Right lung (tissue), 10 donors: ENCODE data around the gene GON7. TPM values are rescaled to one million over a fixed set of nuclear protein-coding genes. Genes with fewer than 3 reads are reported as not detected.
"Not testable (repeated sequence)": the region's sequence is repeated elsewhere in the genome, so short reads cannot be mapped to it uniquely, and the experiment has no call there.

Source experiments
- DNase-seq, 2 donors: peaks; one replicate each; pipeline ENCODE4 v3.0.0-alpha.2; 2013
- long read RNA-seq, 8 donors: transcript quantifications; one replicate each; lab custom pipeline, GENCODE V29; 2026
- polyA plus RNA-seq, 5 donors: library from polyadenylated mRNA; unstranded; fragments of 120-200 nt; gene quantifications; one replicate each; pipeline versions ENCODE4 v1.2.1 to v1.2.3, GENCODE V29; 2013; ENCODE audit warnings: inconsistent platforms in 1 of 5, low replicate concordance in 1 of 5; ENCODE audit not compliant: insufficient read length in 5 of 5, insufficient read depth in 1 of 5

The GON7 gene, protein sequence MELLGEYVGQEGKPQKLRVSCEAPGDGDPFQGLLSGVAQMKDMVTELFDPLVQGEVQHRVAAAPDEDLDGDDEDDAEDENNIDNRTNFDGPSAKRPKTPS
- 10 to 100 TPM; 13.9 to 16.3 (median 15.4) TPM for polyA plus RNA-seq
- long read RNA-seq, donor 1, transcript GON7-201 (2 exons, 1,154 nt), result major isoform, 17 of 17 reads
- long read RNA-seq, donor 1, partial matches to known transcripts, result 0 of 17 reads
- long read RNA-seq, donor 1, other reads (novel, unspliced or antisense), result 0 of 17 reads
- long read RNA-seq, donor 2, transcript GON7-201 (2 exons, 1,154 nt), result major isoform, 14 of 14 reads
- long read RNA-seq, donor 2, partial matches to known transcripts, result 0 of 14 reads
- long read RNA-seq, donor 2, other reads (novel, unspliced or antisense), result 0 of 14 reads
- long read RNA-seq, donor 3, transcript GON7-201 (2 exons, 1,154 nt), result major isoform, 12 of 12 reads
- long read RNA-seq, donor 3, partial matches to known transcripts, result 0 of 12 reads
- long read RNA-seq, donor 3, other reads (novel, unspliced or antisense), result 0 of 12 reads
- long read RNA-seq, donor 4, transcript GON7-201 (2 exons, 1,154 nt), result major isoform, 10 of 10 reads
- long read RNA-seq, donor 4, partial matches to known transcripts, result 0 of 10 reads
- long read RNA-seq, donor 4, other reads (novel, unspliced or antisense), result 0 of 10 reads
- long read RNA-seq, donor 5, transcript GON7-201 (2 exons, 1,154 nt), result major isoform, 20 of 20 reads
- long read RNA-seq, donor 5, partial matches to known transcripts, result 0 of 20 reads
- long read RNA-seq, donor 5, other reads (novel, unspliced or antisense), result 0 of 20 reads
- long read RNA-seq, donor 6, transcript GON7-201 (2 exons, 1,154 nt), result major isoform, 17 of 23 reads
- long read RNA-seq, donor 6, partial matches to known transcripts, result 6 of 23 reads
- long read RNA-seq, donor 6, other reads (novel, unspliced or antisense), result 0 of 23 reads
- long read RNA-seq, donor 7, transcript GON7-201 (2 exons, 1,154 nt), result major isoform, 22 of 24 reads
- long read RNA-seq, donor 7, partial matches to known transcripts, result 0 of 24 reads
- long read RNA-seq, donor 7, other reads (novel, unspliced or antisense), result 0 of 24 reads
- long read RNA-seq, donor 8, transcript GON7-201 (2 exons, 1,154 nt), result major isoform, 7 of 7 reads
- long read RNA-seq, donor 8, partial matches to known transcripts, result 0 of 7 reads
- long read RNA-seq, donor 8, other reads (novel, unspliced or antisense), result 0 of 7 reads

DNA sequence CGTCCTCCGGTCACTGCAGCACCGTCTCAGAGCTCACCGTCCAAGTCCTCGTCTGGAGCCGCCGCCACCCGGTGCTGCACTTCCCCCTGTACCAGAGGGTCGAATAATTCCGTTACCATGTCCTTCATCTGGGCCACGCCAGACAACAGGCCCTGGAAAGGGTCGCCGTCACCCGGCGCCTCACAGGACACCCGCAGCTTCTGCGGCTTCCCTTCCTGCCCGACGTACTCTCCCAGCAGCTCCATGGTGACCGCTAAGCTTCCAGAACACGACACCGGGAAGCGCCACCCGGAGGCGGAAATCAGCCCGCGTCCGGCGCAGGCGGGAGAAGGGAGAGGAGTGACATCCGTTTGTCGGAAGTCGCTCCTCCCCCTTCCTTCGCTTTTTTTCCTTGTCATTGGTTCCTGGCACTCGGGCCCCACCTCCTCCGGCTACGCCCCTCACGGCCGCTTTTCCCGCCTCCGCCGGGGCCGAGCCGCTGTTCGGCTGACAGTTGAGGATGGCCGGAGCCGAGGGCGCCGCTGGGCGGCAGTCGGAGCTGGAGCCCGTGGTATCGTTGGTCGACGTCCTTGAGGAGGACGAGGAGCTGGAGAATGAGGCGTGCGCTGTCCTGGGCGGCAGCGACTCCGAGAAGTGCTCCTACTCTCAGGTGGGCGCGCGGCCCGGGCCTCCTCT lies at the start of gene GON7, which contains the start of gene UBR7:
GON7 (minus strand) TSS at position 273 of the 675 bp plus-strand sequence; CDS start at position 245, 28 bp downstream.
UBR7 (plus strand) TSS at position 464 of the 675 bp plus-strand sequence; CDS start at position 500, 36 bp downstream.
- peak; percentile 95 to 96 for DNase-seq

DNA sequence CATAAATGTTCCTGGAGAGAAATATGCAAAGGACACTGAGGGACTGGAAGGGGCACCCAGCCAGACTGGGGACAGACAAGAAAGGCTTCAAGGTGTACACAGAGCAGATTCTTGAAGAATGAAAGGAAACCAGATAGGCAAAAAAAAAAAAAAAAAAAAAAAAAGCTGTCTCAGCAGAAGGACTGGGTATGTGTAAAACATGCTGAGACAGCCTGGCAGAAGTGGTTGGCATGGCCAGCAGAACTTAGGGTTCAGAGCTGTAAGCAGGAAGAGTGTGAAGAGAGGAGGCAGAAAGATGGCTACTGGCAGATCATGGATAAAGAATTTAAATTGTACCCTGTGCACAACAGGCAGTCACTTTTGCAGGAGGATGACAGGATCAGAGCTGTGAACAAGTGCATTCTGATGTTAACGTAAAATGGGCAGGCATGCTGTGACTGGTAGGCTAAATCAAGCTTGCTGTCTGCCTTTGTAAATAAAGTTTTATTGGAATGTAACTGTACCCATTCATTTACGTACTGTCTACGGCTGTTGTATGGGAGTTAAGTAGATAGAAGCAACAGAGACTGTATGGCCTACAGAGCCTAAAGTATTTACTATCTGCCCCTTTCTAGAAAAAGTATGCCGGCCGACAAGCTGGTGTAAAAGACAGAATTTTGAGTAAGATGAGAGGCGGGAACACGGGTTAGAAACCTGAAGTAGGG lies 42.4 kb upstream of the GON7 start:
- no peak for DNase-seq

DNA sequence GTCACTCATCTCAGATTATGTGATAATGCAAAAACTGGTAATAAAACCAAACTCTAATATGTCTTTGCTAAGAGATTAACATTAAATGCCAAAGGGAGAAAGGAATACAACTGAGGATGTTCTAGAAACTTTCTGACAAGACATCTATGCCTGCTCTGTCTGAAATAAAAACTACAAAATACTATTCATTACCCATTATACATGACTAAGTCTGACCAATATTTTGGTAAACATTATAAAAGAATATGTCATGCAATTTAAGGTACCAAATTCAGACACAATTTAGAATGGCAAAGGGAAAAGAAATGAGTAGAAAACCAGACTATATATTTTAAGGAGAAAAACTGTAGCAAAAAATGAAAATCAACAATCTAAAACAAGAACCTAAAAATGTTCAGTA lies 39.7 kb upstream of the GON7 start:
- DNase-seq, result no peak

DNA sequence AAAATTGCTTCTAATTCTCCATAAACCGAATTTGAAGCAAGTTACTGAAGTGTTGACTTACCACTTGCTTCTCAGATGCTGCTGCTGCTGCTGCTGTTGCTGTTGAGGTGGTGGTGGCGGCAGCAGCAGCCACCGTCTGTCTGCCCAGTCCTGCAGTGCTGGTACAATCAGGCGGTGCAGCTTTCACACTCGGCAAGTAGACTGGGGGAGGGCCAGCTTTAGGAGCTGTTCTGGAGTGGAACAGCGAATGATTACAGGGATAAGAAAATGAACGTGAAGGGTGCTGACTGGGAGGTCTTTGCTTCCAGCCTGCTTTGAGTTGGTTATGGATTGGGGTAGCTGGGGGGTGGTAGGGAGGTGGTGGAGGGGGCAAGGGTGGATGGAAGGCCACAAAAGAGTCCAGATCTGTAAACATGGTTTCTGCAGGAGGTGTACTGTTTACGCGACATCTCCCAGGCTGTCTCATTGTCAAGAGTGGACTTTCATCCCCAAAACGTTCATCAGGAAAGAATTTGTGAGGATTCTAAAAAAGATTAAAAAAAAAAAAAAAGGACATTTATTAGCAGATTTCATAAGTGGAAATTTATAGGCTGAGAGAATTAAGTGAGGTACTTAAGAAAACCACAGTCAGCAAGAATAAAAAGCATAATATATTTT lies 39.0 kb upstream of the GON7 start:
- DNase-seq, result no peak

DNA sequence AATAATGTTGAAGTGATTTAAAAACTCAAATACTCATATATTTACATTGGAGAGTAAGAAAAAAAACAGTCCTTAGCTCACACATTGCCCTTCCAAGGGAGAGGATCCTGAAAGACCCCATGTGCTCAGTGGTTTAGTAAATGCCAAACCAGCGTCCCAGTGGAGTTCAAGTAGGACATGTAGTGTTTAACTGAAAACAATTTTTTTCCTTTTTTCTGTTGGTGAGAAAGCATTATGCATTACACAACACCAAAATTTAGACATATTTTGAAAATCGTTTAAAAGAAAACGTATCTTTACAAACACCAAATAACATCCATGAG lies 33.8 kb upstream of the GON7 start:
- no peak for DNase-seq

DNA sequence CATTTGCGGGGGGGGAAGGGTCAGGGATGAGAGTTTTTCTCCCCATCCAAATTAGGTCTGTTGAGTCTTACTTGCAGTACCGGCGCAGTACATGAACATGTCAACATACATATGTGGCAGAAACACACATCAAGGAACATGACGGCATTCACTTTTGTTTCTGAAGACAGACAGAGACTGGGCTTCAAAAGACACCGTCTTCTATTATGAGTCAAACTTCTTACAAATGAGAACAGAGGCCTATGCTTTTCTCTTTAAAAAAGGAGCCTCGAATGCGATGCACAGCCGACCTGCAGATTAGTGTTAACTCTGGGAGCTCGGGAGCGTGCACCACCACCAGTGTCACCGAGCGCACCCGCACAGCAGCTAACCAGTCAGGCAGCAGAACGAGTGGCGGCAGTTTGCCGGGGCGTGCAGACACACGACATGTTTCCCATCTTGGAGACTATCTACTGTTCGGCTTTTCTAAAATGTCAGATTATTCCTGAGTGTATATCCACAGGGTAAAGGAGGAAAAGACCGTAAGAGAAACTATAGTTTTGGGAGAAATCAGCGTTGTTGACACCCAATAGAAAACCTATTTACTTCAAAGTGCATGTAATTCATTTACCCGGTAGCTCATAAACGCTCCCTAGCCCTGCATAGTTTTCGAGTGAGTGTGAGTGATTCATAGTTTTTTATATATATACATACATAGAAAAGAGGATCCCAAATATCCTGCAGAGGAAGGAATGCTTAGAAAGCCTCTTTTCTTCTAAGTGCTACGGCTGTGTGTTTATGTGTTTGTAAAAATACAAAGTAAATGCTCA lies 33.2 kb upstream of the GON7 start:
- no peak for DNase-seq

DNA sequence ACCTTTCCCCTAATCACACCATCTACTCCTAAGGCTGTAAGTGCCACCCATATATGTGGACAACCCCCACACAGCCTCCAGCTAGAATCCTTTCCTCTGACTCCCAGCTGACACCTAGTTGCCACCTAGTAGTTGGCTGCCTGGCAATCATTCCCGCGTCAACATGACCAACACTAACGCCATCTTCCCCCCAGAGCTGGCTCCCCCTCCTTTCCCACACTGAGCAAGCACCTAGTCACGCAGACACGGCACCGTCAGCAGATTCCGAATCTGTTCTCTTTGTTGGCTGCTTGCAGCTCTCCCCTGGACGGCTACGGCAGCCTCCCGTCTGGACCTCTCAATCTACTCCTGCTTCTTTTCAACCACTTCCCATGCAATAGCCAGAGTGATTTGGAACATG lies 27.9 kb upstream of the GON7 start:
- no peak for DNase-seq

DNA sequence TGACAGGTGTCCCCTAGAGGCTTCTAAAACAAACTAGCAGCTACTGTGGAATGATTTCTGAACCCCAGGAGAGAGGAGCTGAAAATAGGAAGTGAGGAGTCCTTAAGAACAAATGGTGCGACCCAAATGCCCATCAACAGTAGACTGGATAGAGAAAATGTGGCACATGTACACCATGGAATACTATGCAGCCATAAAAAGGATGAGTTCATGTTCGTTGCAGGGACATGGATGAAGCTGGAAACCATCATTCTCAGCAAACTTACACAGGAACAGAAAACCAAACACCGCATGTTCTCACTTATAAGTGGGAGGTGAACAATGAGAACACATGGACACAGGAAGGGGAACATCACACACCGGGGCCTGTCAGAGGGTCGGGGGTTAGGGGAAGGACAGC lies 26.2 kb upstream of the GON7 start:
- not testable (repeated sequence) for DNase-seq

DNA sequence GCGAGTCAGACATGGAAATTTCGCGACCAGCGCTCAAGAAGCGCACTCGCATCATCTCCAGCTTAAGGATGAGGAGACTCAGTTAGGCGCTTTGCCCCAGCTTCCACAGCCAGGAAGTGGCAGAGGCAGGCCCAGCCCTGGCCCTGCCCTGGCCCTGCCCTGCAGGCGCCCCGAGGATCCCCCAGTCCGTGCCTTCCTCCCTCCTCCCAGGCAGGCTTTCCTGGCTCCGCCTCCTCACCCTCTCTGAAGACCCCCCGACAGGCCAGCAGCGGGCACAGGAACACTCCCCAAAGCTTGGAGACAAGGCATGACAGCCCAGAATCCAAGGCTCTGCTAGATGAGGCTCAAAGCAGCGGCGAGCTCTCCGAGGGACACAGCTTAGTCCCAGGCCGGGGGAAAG lies 25.3 kb upstream of the GON7 start:
- DNase-seq, result no peak

DNA sequence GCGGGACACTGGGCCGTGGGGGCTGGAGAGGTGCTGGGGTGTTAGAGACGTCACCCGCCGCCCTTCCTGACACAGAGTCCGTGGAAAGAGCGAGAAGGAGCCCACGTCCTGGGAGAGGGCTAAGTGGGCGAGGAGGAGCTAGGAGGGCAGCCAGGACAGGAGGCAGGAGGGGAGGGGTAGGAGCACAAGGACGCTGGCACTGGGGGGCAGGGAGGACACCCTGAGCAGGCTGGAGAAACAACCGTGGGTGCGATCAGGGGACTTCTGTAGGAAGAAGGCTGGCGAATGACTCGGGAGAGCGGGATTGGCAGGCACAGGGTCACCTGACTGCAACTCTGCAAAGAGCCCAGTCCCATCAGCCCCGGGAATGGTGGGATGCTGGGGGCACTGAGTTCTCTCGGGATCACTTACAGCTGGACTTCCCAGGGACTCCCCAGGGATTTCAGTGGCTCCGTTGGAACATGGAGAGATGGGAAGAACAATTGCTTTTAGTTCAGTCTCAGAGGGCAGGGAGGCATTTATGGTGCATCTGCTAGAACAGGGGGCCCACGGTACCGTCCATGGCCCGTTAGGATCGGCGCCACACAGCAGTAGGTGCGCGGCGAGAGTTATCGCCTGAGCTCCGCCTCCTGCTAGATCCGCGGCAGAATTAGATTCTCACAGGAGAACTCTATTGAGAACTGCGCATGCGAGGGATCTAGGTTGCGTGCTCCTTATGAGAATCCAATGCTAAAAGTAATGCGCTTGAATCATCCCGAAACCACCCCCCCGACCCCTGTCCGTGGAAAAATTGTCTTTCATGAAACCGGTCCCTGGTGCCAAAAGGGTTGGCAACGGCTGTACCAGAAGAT lies 24.5 kb upstream of the GON7 start:
- peak in 1 of 2 donors; percentile 8 for DNase-seq

DNA sequence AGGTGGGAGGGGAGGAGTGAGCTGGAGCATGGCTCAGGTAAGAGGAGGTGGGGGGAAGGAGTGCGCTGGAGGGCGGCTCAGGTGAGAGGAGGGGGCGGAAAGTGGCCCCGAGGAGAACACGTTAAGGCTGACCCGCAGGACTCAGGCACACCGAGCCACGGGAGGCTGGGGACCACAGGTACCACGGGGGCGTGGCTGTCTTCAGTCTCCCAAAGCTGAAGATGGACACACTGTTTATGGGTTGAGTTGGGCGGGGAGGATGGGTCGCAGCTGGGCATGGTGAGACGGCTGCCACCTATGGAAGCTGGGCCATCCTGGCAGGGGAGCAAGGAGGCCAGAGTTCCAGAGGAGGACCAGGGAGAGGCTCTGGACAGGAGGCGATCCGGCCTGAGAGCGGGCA lies 23.7 kb upstream of the GON7 start:
- DNase-seq, result no peak

DNA sequence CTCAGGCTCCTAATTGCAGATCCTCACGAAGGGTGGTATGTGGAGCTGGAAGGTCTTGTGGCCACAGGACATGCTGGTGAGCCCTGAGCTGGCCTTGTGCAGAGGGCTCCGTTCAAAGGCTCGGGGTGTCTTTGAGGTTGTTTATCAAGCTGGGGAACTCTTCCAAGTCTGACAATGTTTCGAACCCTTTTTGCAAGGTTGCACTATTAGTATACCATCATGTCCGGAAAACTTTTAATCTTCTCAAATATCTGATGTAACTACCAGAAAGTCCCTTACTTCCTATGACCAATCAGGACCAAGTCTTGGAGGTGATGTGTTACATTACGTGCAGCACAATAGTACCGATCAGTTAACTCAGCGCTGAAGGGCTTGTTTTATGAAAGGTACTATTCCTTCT lies 21.7 kb upstream of the GON7 start:
- DNase-seq, result no peak

DNA sequence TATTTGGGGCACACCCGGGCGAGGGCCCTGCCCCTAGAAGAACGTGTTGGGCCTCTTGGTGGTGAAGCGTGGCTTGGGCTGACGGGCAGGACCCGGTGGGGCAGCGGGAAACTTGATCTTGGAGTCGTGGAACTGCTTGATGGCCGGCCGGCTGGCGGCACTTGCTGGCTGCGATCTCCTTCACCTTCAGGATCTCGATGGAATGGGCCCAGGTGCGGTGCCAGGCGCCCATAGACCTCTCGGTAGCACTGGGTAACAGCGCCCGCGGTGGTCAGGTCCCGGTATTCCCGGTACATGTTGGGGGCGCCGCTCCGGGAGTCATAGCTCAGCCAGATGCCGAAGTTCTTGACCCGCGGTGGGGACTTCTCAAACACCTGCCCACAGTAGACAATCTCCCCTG lies 16.7 kb upstream of the GON7 start:
- no peak for DNase-seq

DNA sequence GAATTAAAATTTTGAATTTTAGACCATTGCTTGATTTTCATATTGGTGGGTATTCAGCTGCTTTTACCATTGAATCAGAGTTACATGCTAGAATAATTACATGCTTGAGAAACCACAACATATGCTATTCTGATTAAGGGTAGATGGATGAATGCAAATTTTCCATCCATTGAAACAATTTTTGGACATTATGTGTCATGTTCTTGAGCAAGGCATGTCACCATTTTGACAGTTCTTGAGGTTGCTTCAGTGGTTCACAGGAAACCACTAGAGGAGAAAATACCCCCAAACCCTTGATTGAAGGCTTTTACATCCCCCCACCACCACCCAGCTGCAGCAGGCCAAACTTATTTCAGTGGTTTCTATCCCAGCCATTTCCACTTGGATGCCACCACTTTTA lies 13.6 kb upstream of the GON7 start:
- no peak for DNase-seq

DNA sequence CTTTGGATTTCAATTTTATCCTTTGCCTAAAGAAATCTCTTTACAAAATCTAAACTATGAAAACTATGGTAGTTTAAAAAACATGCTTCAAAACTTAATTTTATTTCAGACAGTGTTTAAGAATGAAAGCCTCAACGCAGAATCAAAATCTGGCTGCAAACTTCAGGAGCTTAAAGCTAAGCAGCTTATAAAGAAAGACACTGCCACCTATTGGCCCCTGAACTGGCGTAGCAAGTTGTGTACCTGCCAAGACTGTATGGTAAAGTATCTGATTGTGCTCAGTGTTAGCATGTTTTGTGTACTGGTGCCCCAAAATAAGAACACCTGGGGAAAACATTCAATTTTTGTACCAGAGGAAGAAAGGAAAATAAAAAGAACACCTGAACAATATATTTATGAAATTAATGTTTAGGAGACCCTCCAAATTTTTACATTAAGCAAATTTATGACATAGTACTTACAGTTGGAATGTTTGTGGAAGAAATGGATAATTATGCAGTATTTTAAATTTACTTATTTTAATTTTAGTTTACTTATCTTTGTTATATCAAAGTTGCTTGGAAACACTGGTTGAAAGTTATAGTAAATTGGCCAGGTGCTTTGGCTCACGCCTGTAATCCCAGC lies 12.3 kb upstream of the GON7 start:
- peak in 1 of 2 donors; percentile 29 for DNase-seq

DNA sequence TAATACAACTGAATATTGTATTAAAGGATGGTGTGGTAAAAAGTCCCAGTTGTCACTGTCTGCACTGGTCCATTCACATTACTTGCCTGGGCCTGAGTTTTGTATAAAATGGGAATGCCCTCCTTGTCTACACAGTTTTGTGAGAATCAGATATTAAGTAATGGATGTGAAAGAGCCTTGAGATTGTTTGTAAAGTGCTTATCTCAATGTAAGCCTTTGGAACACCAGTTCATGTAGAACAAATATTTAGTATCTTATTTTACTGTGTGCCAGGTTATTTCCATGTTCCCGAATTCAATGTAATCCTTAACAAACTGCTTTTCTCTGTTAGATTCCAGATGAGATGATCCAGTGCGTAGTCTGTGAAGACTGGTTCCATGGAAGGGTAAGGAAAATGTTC lies 7.7 kb upstream of the GON7 start:
- no peak for DNase-seq

DNA sequence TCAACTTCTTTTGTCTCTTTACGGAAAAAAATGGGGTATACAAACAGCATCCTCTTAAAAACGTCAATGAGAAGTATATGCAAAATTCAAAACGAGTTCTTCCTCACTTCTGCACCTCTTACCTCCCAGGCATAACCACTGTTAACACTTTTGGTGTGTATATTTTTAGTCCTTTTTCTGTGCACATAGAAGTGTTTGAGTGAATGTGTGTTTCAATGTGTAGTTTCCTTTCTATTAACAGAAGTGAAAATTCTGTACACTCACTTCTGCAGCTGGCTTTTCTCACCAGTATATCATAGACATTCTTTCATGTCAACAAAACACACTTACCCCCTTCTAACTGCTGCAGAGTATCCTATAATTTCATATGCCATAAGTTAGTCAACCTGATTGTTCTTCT lies 5.6 kb upstream of the GON7 start:
- DNase-seq, result no peak
